Gastroesophageal sphincter (tissue), 3 donors: ENCODE measurements around the gene GABBR2.

Source experiments
- CTCF ChIP-seq, 4 experiments: fragments of 200-600 bp in 2 of 4; fragments of 450-650 bp in 2 of 4; sonication (generic) in 1 of 4; IDR thresholded peaks; one replicate each; pipeline ENCODE4 v1.5.1; 2017 to 2019; ENCODE audit warnings: antibody characterized with exemption in 4 of 4, mild to moderate bottlenecking in 2 of 4, moderate library complexity in 2 of 4
- EP300 ChIP-seq: sonication (generic); formaldehyde crosslinking; IDR thresholded peaks from one replicate; pipeline ENCODE4 v1.6.1; 2017; ENCODE audit warnings: antibody characterized with exemption, mild to moderate bottlenecking
- POLR2A ChIP-seq, 2 donors: fragments of 450-650 bp; IDR thresholded peaks; one replicate each; pipeline ENCODE4 v1.6.1; 2017; ENCODE audit warnings: antibody characterized with exemption in 2 of 2, mild to moderate bottlenecking in 2 of 2, moderate library complexity in 1 of 2
- POLR2AphosphoS5 ChIP-seq: sonication (generic); formaldehyde crosslinking; IDR thresholded peaks from one replicate; pipeline ENCODE4 v1.6.1; 2017; ENCODE audit warnings: antibody characterized with exemption

- no peak for TF ChIP-seq CTCF (IDR thresholded peaks at IDR 0.05)
- TF ChIP-seq POLR2A (IDR thresholded peaks at IDR 0.05) = no peak
- no peak for TF ChIP-seq POLR2AphosphoS5
- no peak for TF ChIP-seq EP300
Observed at GRCh38 chr9:98418578-98419259, 290.0 kb downstream of the GABBR2 start.
